BJ (cell line): ENCODE measurements around the gene STPG1. TPM values are rescaled to one million over a fixed set of nuclear protein-coding genes. Genes with fewer than 3 reads are reported as not detected.

ENCODE experiments used
- CTCF ChIA-PET: fragments of 350-600 bp; formaldehyde crosslinking; extraction: SDS; loops from one replicate; lab custom pipeline; 2021; ENCODE audit warnings: antibody characterized with exemption, inconsistent platforms; lab: Yijun Ruan, JAX
- POLR2A ChIA-PET: fragments of 300-600 bp; sonication (Branson Sonifier 250); formaldehyde crosslinking; extraction: SDS; loops from one replicate; lab custom pipeline; 2021; ENCODE audit warnings: antibody characterized with exemption; lab: Charles Lee
- DNase-seq: peaks from one replicate; pipeline ENCODE4 v3.0.0-alpha.2; 2011; ENCODE audit warnings: low read depth
- H3K27me3 ChIP-seq: 2 replicates; pipeline ENCODE4 v1.6.0; 2011; ENCODE audit warnings: low read length; ENCODE audit not compliant: control insufficient read depth, insufficient read depth
- H3K36me3 ChIP-seq: 2 replicates; pipeline ENCODE4 v1.5.1; 2011; ENCODE audit warnings: low read length; ENCODE audit not compliant: control insufficient read depth, insufficient read depth
- H3K4me3 ChIP-seq: 2 replicates; pipeline ENCODE4 v1.5.1; 2011; ENCODE audit warnings: low read depth, mild to moderate bottlenecking, control low read depth, low read length
- polyA plus RNA-seq: library from polyadenylated mRNA; depleted of rRNA; stranded (reverse); fragments of >200 nt; gene quantifications from 2 replicates; pipeline ENCODE4 v1.2.3, GENCODE V29; 2011
- TF ChIP-seq, protein P1 (sequence below): IDR thresholded peaks from 2 replicates; pipeline ENCODE4 v1.5.1; 2011; ENCODE audit warnings: low read depth, mild to moderate bottlenecking, control low read depth, inconsistent platforms, low read length, moderate library complexity; ENCODE audit not compliant: insufficient read depth

STPG1 gene
- polyA plus RNA-seq, 1 experiment: 10.3 TPM

DNA sequence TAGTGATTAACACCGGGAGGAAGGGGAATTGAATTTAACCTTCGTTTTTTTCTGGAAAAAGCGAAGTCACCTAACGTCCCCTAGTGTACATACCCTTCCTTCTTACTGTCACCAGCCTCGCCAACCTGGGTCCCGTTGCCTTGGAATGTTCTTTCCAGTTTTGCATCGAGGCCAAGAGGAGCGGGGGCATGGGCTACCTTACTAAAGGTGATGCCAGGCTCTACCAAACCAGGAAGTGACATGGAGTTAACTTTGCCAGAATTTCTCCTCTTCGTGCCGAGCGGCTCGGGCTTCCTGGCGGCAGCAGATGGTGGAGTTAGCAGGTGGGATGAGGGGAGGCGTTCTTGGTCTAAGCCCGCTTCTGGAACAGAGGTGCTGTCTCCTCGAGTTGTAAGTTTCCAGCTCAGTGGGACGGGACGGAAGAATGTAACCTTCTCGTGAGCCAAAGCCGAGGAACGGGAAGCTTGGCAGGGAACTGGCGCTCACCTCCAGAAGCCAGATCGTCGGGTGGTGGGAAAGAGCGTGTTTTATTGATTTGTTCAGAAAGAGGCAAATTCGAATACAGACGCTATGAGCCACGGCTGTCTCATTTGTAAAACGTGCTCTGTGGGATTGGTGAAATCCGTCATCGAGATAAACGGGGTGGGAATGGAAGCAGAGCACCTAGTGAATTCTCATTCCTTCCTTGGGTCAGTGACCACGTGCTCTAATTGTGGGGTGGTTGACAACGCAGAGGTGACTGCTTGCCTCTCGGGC lies 2.5 kb upstream of the STPG1 start:
- H3K27me3 ChIP-seq: no peaks in the 10 kb centered on the region
- peak overlapping the region; percentile 72 for H3K4me3 ChIP-seq
- H3K36me3 ChIP-seq: 0 out of 2 replicates have a peak, but pooled peaks cover 2% of the 10 kb centered on the region
- TF ChIP-seq, protein P1, sequence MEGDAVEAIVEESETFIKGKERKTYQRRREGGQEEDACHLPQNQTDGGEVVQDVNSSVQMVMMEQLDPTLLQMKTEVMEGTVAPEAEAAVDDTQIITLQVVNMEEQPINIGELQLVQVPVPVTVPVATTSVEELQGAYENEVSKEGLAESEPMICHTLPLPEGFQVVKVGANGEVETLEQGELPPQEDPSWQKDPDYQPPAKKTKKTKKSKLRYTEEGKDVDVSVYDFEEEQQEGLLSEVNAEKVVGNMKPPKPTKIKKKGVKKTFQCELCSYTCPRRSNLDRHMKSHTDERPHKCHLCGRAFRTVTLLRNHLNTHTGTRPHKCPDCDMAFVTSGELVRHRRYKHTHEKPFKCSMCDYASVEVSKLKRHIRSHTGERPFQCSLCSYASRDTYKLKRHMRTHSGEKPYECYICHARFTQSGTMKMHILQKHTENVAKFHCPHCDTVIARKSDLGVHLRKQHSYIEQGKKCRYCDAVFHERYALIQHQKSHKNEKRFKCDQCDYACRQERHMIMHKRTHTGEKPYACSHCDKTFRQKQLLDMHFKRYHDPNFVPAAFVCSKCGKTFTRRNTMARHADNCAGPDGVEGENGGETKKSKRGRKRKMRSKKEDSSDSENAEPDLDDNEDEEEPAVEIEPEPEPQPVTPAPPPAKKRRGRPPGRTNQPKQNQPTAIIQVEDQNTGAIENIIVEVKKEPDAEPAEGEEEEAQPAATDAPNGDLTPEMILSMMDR: no peak
- CTCF ChIA-PET: interaction anchor here (0.5 to 5.2 kb wide), 22 partner anchors 15 to 309 kb away, joined by 3 to 44 read pairs (median 4); no protein-coding TSS in a partner anchor
- POLR2A ChIA-PET: no interaction called here
- DNase-seq: no peak

DNA sequence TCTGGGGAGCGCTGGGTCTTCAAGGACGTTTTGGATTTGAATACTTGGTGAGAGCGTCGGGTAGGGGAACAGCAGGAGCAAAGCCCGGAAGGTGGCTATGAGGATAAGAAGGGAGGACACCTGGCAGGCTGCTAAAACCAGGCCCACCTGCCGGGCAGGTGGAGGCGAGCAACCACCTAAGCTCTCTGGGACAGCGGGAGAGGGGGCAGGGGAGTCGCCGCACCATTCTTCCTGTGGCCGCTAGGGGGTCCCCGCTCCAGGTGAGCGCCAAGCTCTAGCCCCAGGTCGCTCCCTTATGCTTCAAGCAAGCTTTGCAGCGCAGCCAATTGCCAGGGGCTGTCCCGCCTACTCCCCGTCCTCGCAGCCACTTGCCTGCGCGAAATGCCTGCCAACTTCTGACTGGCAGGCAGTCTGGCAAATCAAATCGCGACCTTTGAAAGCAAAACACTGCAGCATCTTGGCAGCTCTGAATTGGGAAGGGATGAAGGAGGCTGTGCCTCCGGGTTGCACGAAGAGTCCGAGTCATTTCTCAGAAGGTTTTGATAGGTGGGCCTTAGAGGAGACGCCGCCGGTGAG lies 1.8 kb upstream of the STPG1 start, which contains the start of gene NIPAL3:
NIPAL3 (plus strand) TSS at position 469 of the 576 bp plus-strand sequence. CDS start 3,746 bp downstream, outside the sequence.
- TF ChIP-seq, protein P1: peak; percentile 85
- Histone ChIP-seq H3K27me3 (no peaks in the 10 kb centered on the region), H3K36me3 (0 out of 2 replicates have a peak, but pooled peaks cover 2% of the 10 kb centered on the region), H3K4me3 (peak within 1 kb of the TSS; percentile 72)
- ChIA-PET CTCF (interaction anchor here (0.7 to 5.2 kb wide), 19 partner anchors 15 to 310 kb away, joined by 3 to 44 read pairs (median 4); no protein-coding TSS in a partner anchor), POLR2A (no interaction called here)
- peak; percentile 94 for DNase-seq

DNA sequence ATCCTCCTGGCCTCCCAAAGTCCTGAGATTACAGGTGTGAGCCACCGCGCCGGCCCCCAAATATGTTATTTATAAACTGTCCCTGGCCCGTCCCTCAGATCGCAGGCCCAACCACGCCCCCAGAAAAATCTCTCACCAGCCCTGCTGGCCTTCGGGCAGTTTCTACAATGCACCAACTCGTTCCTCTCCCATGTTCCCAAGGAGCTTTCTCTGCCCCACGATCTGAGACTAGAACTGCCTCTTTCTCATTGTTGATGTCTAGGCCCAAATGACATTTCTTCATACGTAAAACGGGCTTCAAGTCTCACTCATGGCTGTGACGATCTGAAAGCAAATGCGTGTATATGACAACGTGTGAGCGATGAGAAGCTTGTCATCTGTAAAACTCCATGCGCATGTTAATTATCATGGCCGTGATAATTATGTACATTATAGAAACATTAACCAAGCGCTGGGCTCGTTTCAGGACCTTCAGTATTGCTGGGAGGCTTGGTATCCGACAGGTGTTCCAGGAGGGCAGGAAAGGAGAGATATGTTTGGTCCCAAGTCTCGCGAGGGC lies 1.3 kb upstream of the STPG1 start:
- CTCF ChIA-PET: interaction anchor here (0.7 to 5.2 kb wide), 15 partner anchors 16 to 310 kb away, joined by 3 to 44 read pairs (median 4); no protein-coding TSS in a partner anchor
- Histone ChIP-seq H3K4me3 (no peak overlapping the region), H3K27me3 (no peaks in the 10 kb centered on the region), H3K36me3 (0 out of 2 replicates have a peak, but pooled peaks cover 2% of the 10 kb centered on the region)
- TF ChIP-seq, protein P1: no peak
- POLR2A ChIA-PET: no interaction called here
- DNase-seq: no peak

DNA sequence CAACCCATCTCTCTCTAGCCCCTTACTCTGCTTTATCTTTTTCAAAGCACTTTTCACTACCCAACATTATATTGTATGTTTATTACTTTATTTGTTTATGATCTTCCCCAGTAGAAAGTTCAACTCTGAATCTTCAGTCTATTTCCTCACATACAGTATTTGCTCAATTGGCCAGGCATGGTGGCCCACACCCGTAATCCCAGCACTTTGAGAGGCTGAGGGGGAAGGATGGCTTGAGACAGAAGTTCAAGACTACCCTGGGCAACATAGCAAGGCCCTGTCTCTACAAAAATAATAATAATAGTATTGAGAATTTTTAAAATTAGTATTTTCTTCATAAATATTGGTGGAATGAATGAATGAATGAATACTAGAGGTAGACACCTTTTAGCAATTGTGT lies 1.2 kb downstream of the STPG1 start:
- no peak for DNase-seq
- Histone ChIP-seq H3K4me3 (no peak overlapping the region), H3K36me3 (no peaks in the 10 kb centered on the region), H3K27me3 (no peaks in the 10 kb centered on the region)
- ChIA-PET POLR2A (no interaction called here), CTCF (interaction anchor here (1.2 kb wide), 1 partner anchor 19 kb away, joined by 3 read pairs; no protein-coding TSS in a partner anchor)
- TF ChIP-seq, protein P1: no peak

DNA sequence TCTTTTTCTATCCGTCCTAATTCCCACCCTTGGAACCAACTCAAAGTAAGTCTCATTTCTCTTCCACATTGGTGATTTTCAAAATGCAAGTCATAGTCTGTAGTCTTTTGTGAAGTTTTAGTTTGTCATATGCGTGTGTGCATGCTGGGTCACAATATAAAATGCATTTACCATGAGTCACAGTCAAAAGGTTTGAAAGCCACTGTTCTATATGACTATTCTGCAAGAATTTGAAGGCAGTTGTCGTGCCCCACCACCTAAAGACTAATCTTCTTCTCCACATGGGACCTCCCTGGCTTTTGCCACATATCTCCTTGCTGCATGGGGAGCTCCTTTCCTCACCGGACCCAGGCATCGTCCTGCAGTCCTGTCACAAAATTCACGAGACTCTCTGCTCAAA lies 1.6 kb downstream of the STPG1 start:
- H3K36me3 ChIP-seq: no peaks in the 10 kb centered on the region
- TF ChIP-seq, protein P1: no peak
- no peaks in the 10 kb centered on the region for H3K27me3 ChIP-seq
- ChIA-PET POLR2A (no interaction called here), CTCF (interaction anchor here (0.7 to 1.2 kb wide), 3 partner anchors 18 to 63 kb away, joined by 3 to 4 read pairs (median 4); no protein-coding TSS in a partner anchor)
- no peak for DNase-seq
- no peak overlapping the region for H3K4me3 ChIP-seq
